HG03066 (cell line): ENCODE results near the gene BBS7.
A peak's percentile ranks its signal among the peaks of the same experiment; 100 is the strongest.

Source experiments
- ATAC-seq: cut with Tn5 transposase; IDR thresholded peaks from one replicate; pipeline ENCODE4 v1.9.1; 2021; ENCODE audit warnings: low read depth; ENCODE audit not compliant: unreplicated experiment

BBS7 gene

DNA sequence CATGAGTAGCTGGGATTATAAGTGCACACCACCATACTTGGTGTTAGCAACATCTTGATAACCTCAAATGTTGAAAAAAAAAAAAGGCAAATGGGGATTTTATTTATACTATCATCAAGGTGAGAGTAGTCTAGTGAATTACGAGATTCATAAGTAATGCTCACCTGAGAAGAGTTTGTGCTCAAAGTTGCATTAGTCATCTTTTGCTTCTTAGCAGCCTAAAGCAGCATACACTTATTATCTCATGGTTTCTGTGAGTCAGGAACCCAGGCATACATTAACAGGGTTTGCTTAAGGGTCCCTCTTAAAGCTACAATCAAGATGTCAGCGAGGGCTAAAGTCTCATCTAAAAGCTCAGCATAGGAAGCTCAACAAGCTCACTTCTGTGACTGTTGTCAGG lies 77.3 kb downstream of the BBS7 start:
- ATAC-seq, result no peak

DNA sequence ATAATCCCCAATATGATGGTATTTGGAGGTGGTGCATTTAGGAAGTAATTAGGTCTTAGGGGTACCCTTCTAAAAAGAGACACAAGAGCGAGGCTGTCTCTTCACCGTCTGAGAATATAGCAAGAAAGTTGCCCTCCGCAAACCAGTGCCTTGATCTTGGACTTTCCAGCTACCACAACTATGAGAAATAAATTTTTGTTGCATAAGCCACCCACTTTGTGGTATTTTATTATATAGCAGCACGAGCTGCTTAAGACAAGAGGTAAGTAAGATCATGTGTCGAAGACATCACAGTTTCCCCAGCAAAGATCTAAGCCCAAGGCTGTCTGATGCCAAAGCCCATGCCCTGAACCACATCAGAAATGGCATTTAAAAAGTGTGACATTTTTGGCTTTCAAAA lies 78.8 kb downstream of the BBS7 start:
- no peak for ATAC-seq

DNA sequence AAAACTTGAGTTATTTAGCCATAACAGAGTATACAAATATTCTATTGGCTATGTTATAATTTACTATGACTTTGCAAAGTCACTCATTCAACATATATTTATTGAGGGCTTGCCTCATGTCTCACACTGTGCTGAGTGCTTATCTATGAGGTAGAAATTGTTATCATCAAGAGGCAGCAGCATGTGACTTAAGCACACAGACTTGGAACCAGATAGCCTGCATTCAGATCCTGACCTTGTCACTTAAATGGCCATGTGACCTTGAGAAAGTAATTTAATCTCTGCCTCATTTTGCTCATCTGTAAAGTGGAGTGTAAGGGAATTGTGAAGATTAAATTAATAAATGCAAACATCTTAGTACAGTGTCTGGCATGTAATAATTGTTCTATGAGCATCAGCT lies 79.3 kb downstream of the BBS7 start:
- no peak for ATAC-seq

DNA sequence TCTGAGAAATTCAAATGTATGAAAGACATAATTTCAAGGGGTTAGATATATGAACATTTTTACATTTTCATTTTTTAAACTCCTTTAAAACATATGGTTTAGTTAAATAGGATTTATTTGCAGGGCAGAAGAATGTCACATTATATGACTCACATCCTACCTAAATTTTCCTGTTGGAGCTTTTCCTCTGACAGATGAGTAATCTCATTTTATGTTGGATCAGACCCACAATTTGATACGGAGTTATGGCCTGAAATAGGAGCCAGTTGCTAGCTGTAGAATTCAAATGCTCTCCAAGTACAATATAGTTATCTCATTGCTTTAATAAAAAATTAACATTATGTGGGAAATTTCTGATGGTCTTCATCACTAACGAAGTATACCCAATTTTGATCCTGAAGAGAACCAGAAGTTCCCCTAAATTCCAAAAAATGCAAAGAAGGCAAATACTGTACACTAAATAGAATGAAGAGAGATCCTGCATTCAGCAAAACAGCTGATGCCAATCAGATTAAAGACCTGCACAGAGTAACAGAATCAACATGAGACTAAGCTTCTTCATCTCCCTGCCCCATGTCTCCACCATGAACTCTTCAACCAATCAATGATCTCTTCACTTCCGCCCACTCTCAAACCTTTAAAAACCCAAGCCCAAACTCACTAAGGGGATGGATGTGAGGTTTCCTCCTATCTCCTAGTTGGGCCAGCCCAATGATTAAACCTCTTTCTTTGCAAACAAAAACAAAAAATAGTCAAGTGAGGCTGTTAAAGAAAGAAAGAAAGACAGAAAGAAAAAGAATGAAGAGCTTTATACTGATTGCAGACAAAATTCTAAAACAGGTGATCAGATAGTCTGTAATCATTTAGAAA lies 80.1 kb downstream of the BBS7 start:
- ATAC-seq, result no peak

DNA sequence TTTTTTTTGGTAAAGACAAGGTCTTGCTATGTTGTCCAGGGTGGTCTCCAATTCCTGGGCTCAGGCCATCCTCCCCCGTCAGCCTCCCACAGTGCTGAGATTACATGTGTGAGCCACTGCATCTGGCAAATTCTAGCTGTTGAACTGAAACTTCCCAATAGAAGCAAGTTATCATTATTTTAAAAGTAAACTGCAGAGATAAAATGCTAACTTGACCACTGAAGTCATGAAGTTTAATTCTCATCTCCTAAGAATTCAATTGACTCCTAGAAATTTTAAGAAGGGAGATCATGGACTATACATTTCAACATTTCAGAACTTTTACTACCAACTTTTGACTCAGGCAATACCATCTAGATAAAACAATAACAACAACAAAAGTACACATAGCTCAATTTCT lies 80.8 kb downstream of the BBS7 start:
- no peak for ATAC-seq

DNA sequence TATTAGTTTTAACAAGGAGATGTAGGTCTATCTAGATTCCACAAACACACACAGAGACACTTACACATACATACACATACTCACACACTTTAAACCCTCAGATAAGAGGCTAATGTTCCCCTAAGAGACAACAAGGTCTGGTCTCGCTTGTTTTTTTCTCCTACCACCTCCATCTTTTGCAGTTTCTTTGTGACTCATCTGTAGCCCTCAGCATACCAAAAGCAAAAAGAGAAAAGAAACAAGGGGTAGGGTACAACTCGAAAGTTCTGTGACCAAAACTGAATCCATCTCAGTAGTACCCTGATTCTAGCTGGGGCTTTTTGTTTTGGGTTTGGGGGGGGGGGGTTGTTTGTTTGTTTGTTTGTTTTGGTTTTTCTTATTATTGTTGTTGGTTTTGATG lies 81.4 kb downstream of the BBS7 start:
- peak; percentile 84 for ATAC-seq

DNA sequence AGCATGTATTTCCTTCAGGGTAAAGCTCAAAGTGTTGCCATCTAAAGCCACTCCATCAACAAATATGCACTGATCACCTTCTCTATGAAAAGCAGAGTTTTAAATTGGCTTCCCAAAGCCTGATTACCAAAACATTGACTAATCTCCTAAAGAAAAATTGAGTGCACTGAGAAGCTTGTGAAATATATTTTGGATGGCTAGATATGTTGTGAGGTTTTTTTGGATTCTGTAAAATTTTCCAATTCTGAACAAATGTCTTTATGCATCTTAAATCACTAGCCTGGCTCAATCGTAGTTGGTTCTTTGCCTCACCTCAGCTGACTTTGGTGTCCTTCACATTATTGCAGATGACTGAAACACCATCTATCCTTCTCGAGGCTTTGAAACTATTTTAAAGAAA lies 84.1 kb downstream of the BBS7 start:
- ATAC-seq, result no peak

DNA sequence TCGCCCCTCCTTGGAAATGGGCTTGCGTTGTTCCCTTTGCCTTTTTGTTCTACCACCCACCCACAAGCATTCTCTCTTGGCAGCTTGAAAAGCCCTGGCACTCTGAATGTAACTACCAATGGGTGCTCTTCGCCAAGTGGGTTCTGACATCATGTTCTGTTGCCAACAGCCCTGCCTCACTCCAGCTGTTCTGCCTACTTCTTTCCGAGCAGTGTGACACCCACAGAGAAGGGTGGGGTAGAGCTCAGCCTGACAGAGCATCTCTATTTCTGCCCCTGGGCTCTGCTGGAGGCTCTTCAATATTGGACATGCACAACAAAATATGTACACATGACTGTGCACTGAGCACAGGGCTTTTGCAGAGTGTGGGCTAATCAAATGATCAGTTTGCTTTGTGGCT lies 84.8 kb downstream of the BBS7 start:
- no peak for ATAC-seq

DNA sequence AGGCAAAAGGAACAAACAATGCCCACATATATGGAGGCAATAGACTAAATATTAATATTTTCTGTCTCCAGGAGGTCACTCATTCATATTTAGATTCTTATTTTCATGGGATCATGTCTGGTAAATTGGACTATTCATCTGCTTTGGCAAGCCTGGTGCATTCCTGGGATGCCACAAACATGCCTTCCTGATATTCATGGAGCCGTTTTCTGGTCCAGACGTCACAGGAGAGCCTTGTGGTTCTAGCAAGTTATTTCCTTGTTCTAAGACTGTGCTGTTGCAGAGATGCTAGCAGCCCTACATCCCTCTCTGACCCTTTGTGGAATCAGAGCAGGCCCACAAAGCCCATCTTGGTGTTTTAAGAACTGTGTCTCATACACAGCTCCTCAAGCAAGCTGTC lies 85.3 kb downstream of the BBS7 start:
- ATAC-seq, result no peak

DNA sequence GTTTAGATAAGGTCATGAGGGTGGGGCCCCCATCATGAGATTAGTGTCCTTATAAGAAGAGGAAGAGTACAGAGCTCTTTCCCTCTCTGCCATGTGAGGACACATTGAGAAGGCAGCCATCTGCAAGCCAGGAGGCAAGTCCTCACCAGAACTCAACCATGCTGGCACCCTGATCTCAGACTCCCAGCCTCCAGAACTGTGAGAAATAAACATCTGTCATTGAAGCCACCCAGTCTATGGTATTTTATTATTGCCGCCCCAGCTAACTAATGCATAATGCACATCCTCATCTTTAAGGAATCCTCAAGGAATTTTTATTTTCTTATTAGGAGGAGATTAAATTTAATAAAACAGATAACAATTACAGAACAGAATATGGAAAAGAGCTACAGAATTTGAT lies 85.9 kb downstream of the BBS7 start:
- ATAC-seq, result no peak

DNA sequence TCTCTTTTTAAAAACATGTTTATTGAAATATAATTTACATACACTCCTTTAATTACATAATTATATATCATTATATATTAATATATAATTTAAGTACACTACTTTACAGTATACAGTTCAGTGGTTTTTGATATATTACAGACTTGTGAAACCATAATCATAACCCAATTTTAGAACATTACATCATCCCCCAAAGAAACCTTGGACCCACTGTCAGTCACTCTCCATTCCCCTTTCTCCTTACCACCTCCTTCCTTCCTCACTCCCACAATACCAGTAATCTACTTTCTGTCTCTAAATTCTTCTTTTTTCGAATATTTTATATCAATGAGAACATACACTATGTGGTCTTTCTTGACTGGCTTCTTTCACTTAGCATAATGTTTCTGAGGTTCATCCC lies 87.1 kb downstream of the BBS7 start:
- no peak for ATAC-seq

DNA sequence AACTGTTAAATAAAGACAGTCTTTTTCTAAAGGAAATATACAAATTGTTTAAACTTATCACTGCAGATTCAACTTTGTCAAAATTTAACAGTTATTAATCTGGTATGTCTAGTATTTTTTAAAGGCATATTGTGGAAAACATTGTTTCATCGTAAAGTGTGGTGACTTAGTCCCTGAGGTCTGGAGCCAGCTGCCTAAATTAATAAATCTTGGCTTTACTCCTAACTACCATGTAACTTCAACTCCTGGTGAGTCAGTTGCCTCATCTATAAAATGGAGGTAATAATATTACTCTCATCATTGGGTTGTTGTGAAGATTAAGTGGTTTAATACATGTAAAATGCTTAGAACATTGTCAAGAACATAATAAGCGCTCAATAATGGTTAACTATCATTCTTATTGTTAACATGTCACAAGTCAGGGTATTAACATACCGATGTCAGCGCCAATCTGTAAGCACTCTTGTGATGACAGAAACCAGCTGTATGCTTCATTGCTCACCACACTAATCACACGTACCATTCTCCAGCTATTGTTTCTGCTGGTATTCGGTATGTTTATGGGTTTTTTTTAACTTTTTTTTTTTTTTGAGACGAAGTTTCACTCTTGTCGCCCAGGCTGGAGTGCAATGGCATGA lies 91.2 kb downstream of the BBS7 start:
- ATAC-seq, result no peak

DNA sequence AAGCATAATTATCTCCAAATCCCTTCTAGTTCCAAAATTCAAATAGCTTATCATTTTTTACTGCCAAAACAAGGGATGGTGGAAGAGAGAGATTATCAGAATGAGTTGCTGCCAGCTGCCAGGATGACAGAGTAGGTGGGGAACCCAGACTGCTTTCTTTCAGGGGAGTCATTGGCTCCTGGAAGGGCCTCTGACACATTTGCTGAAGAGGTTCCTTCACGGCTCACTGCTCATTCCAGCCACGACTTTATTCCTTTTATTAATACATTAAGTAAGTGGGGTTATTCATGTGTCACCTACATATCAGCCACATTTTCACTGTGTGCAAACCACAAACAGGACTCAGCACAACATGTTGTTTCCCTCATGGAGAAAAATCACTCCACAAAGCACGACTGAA lies 92.6 kb downstream of the BBS7 start:
- no peak for ATAC-seq

DNA sequence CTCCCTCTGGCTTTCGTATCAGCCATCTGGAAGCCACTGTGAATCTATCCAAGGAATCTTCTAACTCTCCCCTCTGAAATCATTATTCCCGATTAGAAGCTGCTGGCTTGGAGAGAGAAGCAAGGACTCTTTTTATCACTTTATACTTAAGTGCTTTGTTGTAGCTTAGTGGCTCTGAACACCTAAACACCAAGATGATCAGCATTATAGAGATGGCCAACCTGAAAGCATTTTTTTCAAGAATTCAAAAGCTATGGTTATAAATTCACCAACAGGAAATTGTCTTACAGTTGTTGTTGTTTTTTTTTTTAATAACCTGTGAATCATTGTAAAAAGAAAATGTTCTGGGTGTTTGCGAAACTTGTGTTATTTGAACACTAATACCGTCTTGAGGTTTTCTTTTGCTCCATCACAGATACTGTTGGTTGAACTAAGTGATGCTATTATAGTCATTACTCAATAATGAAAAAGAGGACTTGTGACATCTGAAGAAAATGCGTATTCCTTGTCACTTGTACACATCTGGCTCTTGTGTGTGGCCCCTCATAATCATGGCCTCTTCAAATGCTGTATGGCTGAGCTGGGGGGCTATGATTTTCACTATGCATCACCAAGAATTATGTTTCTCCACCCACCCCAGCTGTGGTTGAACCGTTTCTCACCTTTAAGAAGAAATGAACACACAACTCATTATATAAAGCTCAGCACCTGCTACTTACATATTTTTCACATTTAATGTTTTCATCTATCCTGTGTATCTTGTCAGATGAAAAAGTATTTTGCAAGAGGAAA lies 93.5 kb downstream of the BBS7 start:
- ATAC-seq, result no peak
